B cell (primary cell): Measurements from ENCODE around the gene WBP1L. TPM values are rescaled to one million over a fixed set of nuclear protein-coding genes. Genes with fewer than 3 reads are reported as not detected.

Experiments
- ATAC-seq: fragments of 200-7000 bp; cut with Tn5 transposase; one replicate; pipeline ENCODE4 v1.10.0; 2021; ENCODE audit warnings: low read depth, mild to moderate bottlenecking, moderate number of reproducible peaks, moderate library complexity
- CTCF ChIA-PET: fragments of 350-600 bp; sonication (Branson Sonifier 250); formaldehyde crosslinking; loops from one replicate; lab custom pipeline; 2021; ENCODE audit warnings: antibody characterized with exemption, inconsistent platforms; lab: Charles Lee
- POLR2A ChIA-PET: fragments of 350-600 bp; sonication (Branson Sonifier 250); formaldehyde crosslinking; loops from one replicate; lab custom pipeline; 2021; ENCODE audit warnings: antibody characterized with exemption; lab: Charles Lee
- DNase-seq: peaks from one replicate; pipeline ENCODE4 v3.0.0; 2013
- H2AFZ ChIP-seq: 2 replicates; pipeline ENCODE4 v1.6.1; 2012; ENCODE audit warnings: mild to moderate bottlenecking, low read depth, low read length; ENCODE audit not compliant: insufficient read depth, poor library complexity, severe bottlenecking
- H3K27ac ChIP-seq, 2 donors: 1 replicate in 1 of 2; 2 replicates in 1 of 2; pipeline ENCODE4 v1.5.1; 2012 to 2013; ENCODE audit warnings: low read length in 2 of 2, mild to moderate bottlenecking in 2 of 2, moderate library complexity in 1 of 2
- H3K27me3 ChIP-seq, 4 experiments: fragments of 200-600 bp in 1 of 4; sonication (generic) in 1 of 4; replicated peaks in 1 of 4; 1 replicate in 2 of 4; 2 replicates in 2 of 4; pipeline versions ENCODE4 v1.6.1 to v1.7.0; 2013 to 2016; ENCODE audit warnings: low read length in 3 of 4, mild to moderate bottlenecking in 2 of 4, mixed read lengths in 1 of 4, moderate library complexity in 1 of 4; ENCODE audit not compliant: insufficient read depth in 4 of 4, control insufficient read depth in 3 of 4; ENCODE audit errors: control extremely low read depth in 1 of 4
- H3K36me3 ChIP-seq, 2 experiments: replicated peaks in 1 of 2; 1 replicate in 1 of 2; 2 replicates in 1 of 2; pipeline versions ENCODE4 v1.6.1 to v1.7.1; 2013; ENCODE audit warnings: low read length in 1 of 2; ENCODE audit not compliant: insufficient read depth in 2 of 2, control insufficient read depth in 1 of 2; ENCODE audit errors: control extremely low read depth in 1 of 2, extremely low read depth in 1 of 2
- H3K4me1 ChIP-seq, 2 donors: fragments of 200-600 bp in 1 of 2; sonication (generic) in 1 of 2; 1 replicate in 1 of 2; 2 replicates in 1 of 2; pipeline versions ENCODE4 v1.5.1 to v1.6.1; 2013 to 2017; ENCODE audit warnings: low read length in 2 of 2; ENCODE audit not compliant: control insufficient read depth in 2 of 2, insufficient read depth in 2 of 2
- H3K4me2 ChIP-seq: replicated peaks from 2 replicates; pipeline ENCODE3; 2012; ENCODE audit warnings: mild to moderate bottlenecking, low read depth, low read length; ENCODE audit not compliant: poor library complexity, severe bottlenecking
- H3K4me3 ChIP-seq, 5 experiments: fragments of 200-600 bp in 1 of 5; sonication (generic) in 1 of 5; 1 replicate in 3 of 5; 2 replicates in 2 of 5; pipeline versions ENCODE4 v1.5.1 to v1.7.0; 2011 to 2016; ENCODE audit warnings: low read length in 4 of 5, mild to moderate bottlenecking in 4 of 5, low read depth in 2 of 5, control low read depth in 1 of 5, moderate library complexity in 1 of 5; ENCODE audit not compliant: insufficient read depth in 1 of 5; ENCODE audit errors: control extremely low read depth in 1 of 5, extremely low read depth in 1 of 5
- H3K79me2 ChIP-seq: fragments of 200-600 bp; sonication (generic); one replicate; pipeline ENCODE4 v1.6.0; 2016; ENCODE audit warnings: low read length; ENCODE audit not compliant: control insufficient read depth, insufficient read depth
- H3K9ac ChIP-seq: fragments of 200-600 bp; sonication (generic); 2 replicates; pipeline ENCODE4 v1.6.1; 2017; ENCODE audit warnings: mild to moderate bottlenecking, low read length, moderate library complexity
- H3K9me3 ChIP-seq, 3 donors: one replicate each; pipeline versions ENCODE4 v1.6.1 to v1.7.1; 2013; ENCODE audit warnings: low read length in 2 of 3; ENCODE audit not compliant: control insufficient read depth in 2 of 3, insufficient read depth in 1 of 3; ENCODE audit errors: control extremely low read depth in 1 of 3
- H4K20me1 ChIP-seq: 2 replicates; pipeline ENCODE4 v1.6.0; 2012; ENCODE audit warnings: mild to moderate bottlenecking, low read length; ENCODE audit not compliant: insufficient read depth, control insufficient read depth, poor library complexity, severe bottlenecking
- H3K27ac Mint-ChIP-seq: one replicate; pipeline ENCODE4 v1.8.0; 2021; ENCODE audit warnings: mixed read lengths
- H3K27me3 Mint-ChIP-seq: one replicate; pipeline ENCODE4 v1.8.0; 2021; ENCODE audit warnings: mixed read lengths
- H3K4me1 Mint-ChIP-seq: one replicate; pipeline ENCODE4 v1.8.0; 2021; ENCODE audit warnings: mixed read lengths
- H3K4me3 Mint-ChIP-seq: one replicate; pipeline ENCODE4 v1.8.0; 2021; ENCODE audit warnings: mixed read lengths
- H3K9me3 Mint-ChIP-seq: one replicate; pipeline ENCODE4 v1.8.0; 2022; ENCODE audit warnings: mixed read lengths; ENCODE audit not compliant: insufficient read depth
- EZH2 ChIP-seq: IDR thresholded peaks from 2 replicates; pipeline ENCODE4 v1.6.1; 2012; ENCODE audit warnings: borderline replicate concordance, low read depth, mild to moderate bottlenecking, moderate library complexity, low read length; ENCODE audit not compliant: insufficient read depth, poor library complexity, severe bottlenecking
- WGBS: methylation state at CpG from one replicate; pipeline ENCODE4 v1.1.5; 2013; ENCODE audit warnings: missing lambda C conversion rate; ENCODE audit not compliant: insufficient coverage; 5-methylcytosine and 5-hydroxymethylcytosine counted together
- intact Hi-C: fragments of 100-400 bp; cut with micrococcal nuclease; formaldehyde crosslinking; loops from one replicate; pipeline ENCODE4 v1.10.0; 2022
- polyA plus RNA-seq: library from polyadenylated mRNA; depleted of rRNA; stranded (reverse); fragments of >200 nt; gene quantifications from 2 replicates; pipeline ENCODE4 v1.2.3, GENCODE V29; 2012
- total RNA-seq, 2 donors: library from RNA; stranded (reverse); fragments of 120-200 nt in 1 of 2; gene quantifications; 1 replicate in 1 of 2; 2 replicates in 1 of 2; pipeline versions ENCODE4 v1.2.3 to v1.2.4, GENCODE V29; 2013 to 2022
- TF ChIP-seq, protein P1 (sequence below): fragments of 200-600 bp; IDR thresholded peaks from one replicate; pipeline ENCODE4 v1.8.0; 2022; ENCODE audit warnings: antibody characterized with exemption, mild to moderate bottlenecking

WBP1L gene
- total and polyA plus RNA-seq, 2 donors (not counting 1 experiment from before 2014, with no cell fraction given), result 14.3 to 43.2 TPM

DNA sequence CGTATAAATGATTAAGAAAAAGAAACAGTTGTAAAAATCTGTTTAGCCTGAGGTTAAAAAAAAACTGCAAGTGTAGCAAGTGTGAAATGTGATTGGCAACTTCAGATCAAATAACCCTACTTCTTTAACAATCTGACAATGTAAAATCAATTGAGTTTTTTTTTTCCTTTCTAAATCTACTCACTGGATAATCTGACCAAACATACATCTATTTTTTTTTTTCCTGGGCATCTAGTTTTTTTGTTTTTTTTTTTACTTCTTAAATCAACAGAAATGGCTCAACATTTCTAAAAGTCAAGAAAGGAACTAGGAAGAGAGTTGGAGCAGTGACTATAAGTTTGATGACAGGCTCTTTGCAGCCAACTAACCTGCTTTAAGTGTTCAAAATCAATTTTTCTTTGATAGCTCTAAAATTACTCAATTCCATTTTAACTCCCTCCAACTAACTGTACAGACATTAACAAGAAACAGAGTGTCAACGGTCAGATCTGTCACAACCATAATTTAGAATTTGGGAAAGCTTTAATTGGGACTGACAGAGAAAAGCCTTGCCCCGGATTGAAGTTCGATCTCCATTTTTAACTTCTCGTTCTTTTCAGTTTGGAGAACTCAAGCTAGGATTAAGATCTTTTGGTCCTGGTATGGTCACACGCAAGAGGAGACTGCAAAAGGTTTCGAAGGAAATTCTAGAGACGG is 30.8 kb upstream of the WBP1L start:
- H3K27me3 ChIP-seq, result no peaks in the 10 kb centered on the region
- WGBS, result 0% methylated on average over 4 of the region's 8 CpGs
- H4K20me1 ChIP-seq, result no peaks in the 10 kb centered on the region
- peak overlapping the region; percentile 92 for H2AFZ ChIP-seq
- no peak for TF ChIP-seq EZH2
- TF ChIP-seq, protein P1, sequence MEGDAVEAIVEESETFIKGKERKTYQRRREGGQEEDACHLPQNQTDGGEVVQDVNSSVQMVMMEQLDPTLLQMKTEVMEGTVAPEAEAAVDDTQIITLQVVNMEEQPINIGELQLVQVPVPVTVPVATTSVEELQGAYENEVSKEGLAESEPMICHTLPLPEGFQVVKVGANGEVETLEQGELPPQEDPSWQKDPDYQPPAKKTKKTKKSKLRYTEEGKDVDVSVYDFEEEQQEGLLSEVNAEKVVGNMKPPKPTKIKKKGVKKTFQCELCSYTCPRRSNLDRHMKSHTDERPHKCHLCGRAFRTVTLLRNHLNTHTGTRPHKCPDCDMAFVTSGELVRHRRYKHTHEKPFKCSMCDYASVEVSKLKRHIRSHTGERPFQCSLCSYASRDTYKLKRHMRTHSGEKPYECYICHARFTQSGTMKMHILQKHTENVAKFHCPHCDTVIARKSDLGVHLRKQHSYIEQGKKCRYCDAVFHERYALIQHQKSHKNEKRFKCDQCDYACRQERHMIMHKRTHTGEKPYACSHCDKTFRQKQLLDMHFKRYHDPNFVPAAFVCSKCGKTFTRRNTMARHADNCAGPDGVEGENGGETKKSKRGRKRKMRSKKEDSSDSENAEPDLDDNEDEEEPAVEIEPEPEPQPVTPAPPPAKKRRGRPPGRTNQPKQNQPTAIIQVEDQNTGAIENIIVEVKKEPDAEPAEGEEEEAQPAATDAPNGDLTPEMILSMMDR, result no peak
- intact Hi-C loops, result loop anchor here (5.0 kb wide), 4 partner anchors 36 to 896 kb away; partner anchors contain the start of genes GBF1, NOLC1 and OGA
- peaks cover 51% of the 10 kb centered on the region for H3K79me2 ChIP-seq
- peak overlapping the region; percentile 92 for H3K4me3 Mint-ChIP-seq
- peaks cover 36% of the 10 kb centered on the region for H3K4me1 Mint-ChIP-seq
- peaks cover 15 to 21% of the 10 kb centered on the region in 2 donors for H3K4me1 ChIP-seq
- peak overlapping the region; percentile 67 to 94 (median 70) for H3K4me3 ChIP-seq
- H3K9me3 ChIP-seq, result no peaks in the 10 kb centered on the region
- DNase-seq (no peak), ATAC-seq (no peak)
- H3K36me3 ChIP-seq, result no peaks in the 10 kb centered on the region
- peak overlapping the region; percentile 88 for H3K9ac ChIP-seq
- ChIA-PET POLR2A (interaction anchor here (0.6 to 4.0 kb wide), 7 partner anchors 23 to 1555 kb away, joined by 3 to 45 read pairs (median 4); partner anchors contain the start of genes ACTR1A and TRIM8), CTCF (interaction anchor here (0.7 to 6.0 kb wide), 15 partner anchors 11 to 421 kb away, joined by 3 to 38 read pairs (median 6); partner anchors contain the start of genes CNNM2, TRIM8 and WBP1L)
- no peaks in the 10 kb centered on the region for H3K27me3 Mint-ChIP-seq
- no peaks in the 10 kb centered on the region for H3K9me3 Mint-ChIP-seq
- H3K27ac Mint-ChIP-seq, result peak overlapping the region; percentile 93
- H3K4me2 ChIP-seq, result peak overlapping the region; percentile 84
- peak overlapping the region; percentile 64 to 92 for H3K27ac ChIP-seq

DNA sequence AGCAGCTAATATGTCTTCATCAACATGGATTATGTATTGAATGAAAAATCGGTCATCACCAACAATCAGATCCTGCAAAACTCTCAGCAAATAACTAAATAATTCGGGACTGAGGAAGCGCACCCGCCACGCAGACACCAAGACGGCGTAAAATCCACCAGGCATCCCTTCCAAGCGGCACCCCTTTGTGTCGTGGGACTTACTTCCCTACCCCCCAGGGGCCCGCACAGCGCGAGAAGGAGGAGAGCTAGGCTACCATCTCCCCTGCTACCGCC is 30.3 kb upstream of the WBP1L start:
- H3K9me3 Mint-ChIP-seq, result no peaks in the 10 kb centered on the region
- peak overlapping the region; percentile 67 to 94 (median 70) for H3K4me3 ChIP-seq
- POLR2A ChIA-PET, result interaction anchor here (0.6 to 4.0 kb wide), 8 partner anchors 23 to 1554 kb away, joined by 3 to 45 read pairs (median 4); partner anchors contain the start of genes ACTR1A, OGA and TRIM8
- H2AFZ ChIP-seq, result peak overlapping the region; percentile 92
- no peaks in the 10 kb centered on the region for H3K27me3 ChIP-seq
- H3K9ac ChIP-seq, result peak overlapping the region; percentile 88
- peak overlapping the region; percentile 84 for H3K4me2 ChIP-seq
- H4K20me1 ChIP-seq, result no peaks in the 10 kb centered on the region
- no peak for DNase-seq
- WGBS, result 0% methylated on average over 12 of the region's 13 CpGs
- no peak for ATAC-seq
- intact Hi-C loops, result loop anchor here (5.0 kb wide), 4 partner anchors 36 to 896 kb away; partner anchors contain the start of genes GBF1, NOLC1 and OGA
- no peaks in the 10 kb centered on the region for H3K9me3 ChIP-seq
- TF ChIP-seq EZH2, result no peak
- TF ChIP-seq, protein P1, result no peak
- no peaks in the 10 kb centered on the region for H3K36me3 ChIP-seq
- peak overlapping the region; percentile 93 for H3K27ac Mint-ChIP-seq
- CTCF ChIA-PET, result interaction anchor here (0.5 to 6.0 kb wide), 13 partner anchors 11 to 621 kb away, joined by 3 to 38 read pairs (median 7); partner anchors contain the start of genes CNNM2, TRIM8 and WBP1L
- H3K4me1 ChIP-seq, result peaks cover 15 to 21% of the 10 kb centered on the region in 2 donors
- peaks cover 51% of the 10 kb centered on the region for H3K79me2 ChIP-seq
- H3K27me3 Mint-ChIP-seq, result no peaks in the 10 kb centered on the region
- H3K4me1 Mint-ChIP-seq, result peaks cover 36% of the 10 kb centered on the region
- peak overlapping the region; percentile 92 for H3K4me3 Mint-ChIP-seq
- peak overlapping the region; percentile 64 to 92 for H3K27ac ChIP-seq
